Trophoblast cell (in vitro differentiated cells and primary cell): ENCODE data around the gene FBP1. TPM values are rescaled to one million over a fixed set of nuclear protein-coding genes. Genes with fewer than 3 reads are reported as not detected.

ENCODE experiments used
- DNase-seq, 2 donors: peaks; one replicate each; pipeline ENCODE4 v3.0.0-alpha.2; 2016
- H2AFZ ChIP-seq: 2 replicates; pipeline ENCODE4 v1.6.1; 2013; ENCODE audit warnings: low read length, moderate library complexity, mild to moderate bottlenecking; ENCODE audit not compliant: insufficient read depth, poor library complexity
- H2AK5ac ChIP-seq: 2 replicates; pipeline ENCODE4 v1.6.1; 2013; ENCODE audit warnings: mild to moderate bottlenecking, low read length
- H2BK120ac ChIP-seq: 2 replicates; pipeline ENCODE4 v1.6.1; 2013; ENCODE audit warnings: low read length, mild to moderate bottlenecking, moderate library complexity; ENCODE audit not compliant: insufficient read depth, poor library complexity
- H2BK12ac ChIP-seq: 2 replicates; pipeline ENCODE4 v1.6.1; 2013; ENCODE audit warnings: mild to moderate bottlenecking, low read length, moderate library complexity
- H2BK5ac ChIP-seq: 2 replicates; pipeline ENCODE4 v1.6.1; 2013; ENCODE audit warnings: low read length, low read depth, moderate library complexity, mild to moderate bottlenecking; ENCODE audit not compliant: poor library complexity
- H3K14ac ChIP-seq: 2 replicates; pipeline ENCODE4 v1.6.1; 2013; ENCODE audit warnings: mild to moderate bottlenecking, low read length
- H3K18ac ChIP-seq: 2 replicates; pipeline ENCODE4 v1.6.1; 2013; ENCODE audit warnings: mild to moderate bottlenecking, low read length
- H3K23ac ChIP-seq: 2 replicates; pipeline ENCODE4 v1.6.1; 2013; ENCODE audit warnings: low read length
- H3K27ac ChIP-seq: 2 replicates; pipeline ENCODE4 v1.5.1; 2013; ENCODE audit warnings: low read depth, mild to moderate bottlenecking, inconsistent platforms, low read length, moderate library complexity
- H3K27me3 ChIP-seq: 2 replicates; pipeline ENCODE4 v1.6.1; 2013; ENCODE audit warnings: inconsistent platforms, mild to moderate bottlenecking, low read length, moderate library complexity; ENCODE audit not compliant: insufficient read depth
- H3K36me3 ChIP-seq, 2 experiments: 1 replicate in 1 of 2; 2 replicates in 1 of 2; pipeline ENCODE4 v1.6.1; 2013; ENCODE audit warnings: low read length in 2 of 2, mild to moderate bottlenecking in 2 of 2, moderate library complexity in 1 of 2; ENCODE audit not compliant: insufficient read depth in 2 of 2, control insufficient read depth in 1 of 2
- H3K4ac ChIP-seq: 2 replicates; pipeline ENCODE4 v1.6.1; 2013; ENCODE audit warnings: low read depth, mild to moderate bottlenecking, low read length, moderate library complexity
- H3K4me1 ChIP-seq, 2 experiments: 1 replicate in 1 of 2; 2 replicates in 1 of 2; pipeline ENCODE4 v1.6.1; 2013; ENCODE audit warnings: low read length in 2 of 2, mild to moderate bottlenecking in 2 of 2, moderate library complexity in 1 of 2; ENCODE audit not compliant: insufficient read depth in 2 of 2, control insufficient read depth in 1 of 2
- H3K4me2 ChIP-seq: 2 replicates; pipeline ENCODE4 v1.6.1; 2013; ENCODE audit warnings: inconsistent platforms, mild to moderate bottlenecking, low read length, moderate library complexity
- H3K4me3 ChIP-seq: 2 replicates; pipeline ENCODE4 v1.5.1; 2013; ENCODE audit warnings: mild to moderate bottlenecking, low read depth, low read length, inconsistent platforms
- H3K79me1 ChIP-seq: one replicate; pipeline ENCODE4 v1.6.1; 2013; ENCODE audit warnings: low read length
- H3K79me2 ChIP-seq: 2 replicates; pipeline ENCODE4 v1.6.1; 2013; ENCODE audit warnings: low read length, mild to moderate bottlenecking; ENCODE audit not compliant: control insufficient read depth, insufficient read depth, poor library complexity
- H3K9ac ChIP-seq: 2 replicates; pipeline ENCODE4 v1.6.1; 2013; ENCODE audit warnings: mild to moderate bottlenecking, low read length
- H3K9me3 ChIP-seq: 2 replicates; pipeline ENCODE4 v1.6.1; 2013; ENCODE audit warnings: low read depth, mild to moderate bottlenecking, control low read depth, inconsistent platforms, low read length; ENCODE audit not compliant: insufficient read depth
- H4K12ac ChIP-seq: 2 replicates; pipeline ENCODE4 v1.6.1; 2013; ENCODE audit warnings: low read depth, mild to moderate bottlenecking, low read length, moderate library complexity
- H4K8ac ChIP-seq: 2 replicates; pipeline ENCODE4 v1.6.1; 2013; ENCODE audit warnings: low read depth, mild to moderate bottlenecking, low read length, moderate library complexity
- H4K91ac ChIP-seq: one replicate; pipeline ENCODE4 v1.6.1; 2013; ENCODE audit warnings: low read depth, mild to moderate bottlenecking, low read length, moderate library complexity
- WGBS: extraction: QIAGEN DNeasy Blood & Tissue Kit; methylation state at CpG from one replicate; pipeline ENCODE4 v1.1.7; 2013; ENCODE audit warnings: missing lambda C conversion rate; ENCODE audit not compliant: insufficient read length, insufficient coverage; ENCODE audit errors: extremely low coverage; 5-methylcytosine and 5-hydroxymethylcytosine counted together
- polyA plus RNA-seq: library from polyadenylated mRNA; stranded (reverse); fragments of 200-250 nt; gene quantifications from 2 replicates; pipeline ENCODE4 v1.2.3, GENCODE V29; 2013

Gene FBP1
- 0.22 and 0.28 TPM in 2 replicates for polyA plus RNA-seq

DNA sequence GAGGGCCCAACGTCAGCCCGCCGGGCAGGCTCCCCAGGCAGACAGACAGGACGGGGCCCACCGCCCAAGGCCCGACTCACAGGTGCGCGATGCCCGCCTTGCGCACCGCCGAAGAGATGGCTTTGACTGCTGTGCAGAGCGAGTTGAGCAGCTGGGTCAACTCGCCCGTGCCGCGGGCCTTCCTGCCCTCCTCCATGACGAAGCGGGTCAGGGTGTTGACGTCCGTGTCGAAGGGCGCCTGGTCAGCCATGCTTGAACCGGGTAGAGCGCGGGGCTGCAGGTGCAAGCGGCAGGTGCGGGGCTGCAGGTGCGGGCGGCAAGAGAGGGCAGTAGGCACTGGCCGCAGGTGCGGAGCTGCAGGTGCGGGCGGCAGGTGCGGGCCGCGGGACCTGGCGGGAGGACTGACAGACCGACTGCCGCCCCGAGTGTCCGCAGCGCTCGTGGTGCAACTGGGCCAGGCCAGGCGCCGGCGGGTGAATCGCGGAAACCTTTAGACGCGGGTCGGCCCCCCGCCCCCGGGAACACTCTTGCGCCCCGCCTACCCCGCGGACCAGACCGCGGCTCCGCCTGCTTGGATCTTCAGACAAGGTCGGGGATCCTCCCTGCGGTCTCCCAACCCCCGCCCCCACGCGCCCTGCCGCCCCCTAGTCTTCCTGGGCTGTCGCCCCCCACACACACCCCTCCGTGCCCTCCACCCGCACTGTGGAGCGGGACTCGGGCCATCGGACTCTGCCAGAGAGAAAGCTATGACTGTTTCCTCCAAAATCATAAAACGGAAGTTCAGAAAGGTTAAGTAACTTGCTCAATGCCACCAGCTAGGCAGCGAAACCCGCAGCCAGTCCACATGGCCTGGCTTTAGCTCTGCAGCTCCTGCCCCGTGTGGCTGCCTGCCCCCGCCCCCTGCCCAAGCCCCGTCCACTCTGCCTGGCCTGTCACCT lies at the start of gene FBP1:
TSS of gene FBP1 (minus strand) at position 458 of the 938 bp plus-strand sequence. CDS start at position 250, 208 bp downstream.
- peak; percentile 74 to 75 for DNase-seq
- Histone ChIP-seq H3K79me2 (no peaks in the 10 kb centered on the region), H3K36me3 (no peaks in the 10 kb centered on the region), H4K8ac (no peak within 1 kb of the TSS), H3K9me3 (no peaks in the 10 kb centered on the region), H4K12ac (no peak within 1 kb of the TSS), H3K4me1 (peaks cover 10 to 13% of the 10 kb centered on the region in 2 experiments), H3K14ac (no peak within 1 kb of the TSS), H2BK12ac (no peak within 1 kb of the TSS), H3K23ac (no peak within 1 kb of the TSS), H2BK120ac (no peak within 1 kb of the TSS), H3K27me3 (peaks cover 37% of the 10 kb centered on the region), H3K18ac (no peak within 1 kb of the TSS), H3K4me3 (peak within 1 kb of the TSS; percentile 47), H3K9ac (no peak within 1 kb of the TSS), H3K27ac (no peak within 1 kb of the TSS), H3K4me2 (peak within 1 kb of the TSS; percentile 44), H2AFZ (no peak within 1 kb of the TSS), H4K91ac (no peak within 1 kb of the TSS), H3K4ac (no peak within 1 kb of the TSS), H2BK5ac (no peak within 1 kb of the TSS), H2AK5ac (no peak within 1 kb of the TSS), H3K79me1 (peaks cover 3% of the 10 kb centered on the region)
- WGBS: no CpG with 5 or more reads among the region's 79 CpGs

GRCh38 chr9:94687451-94687850 lies 48.1 kb upstream of the FBP1 start:
- no CpG with 5 or more reads among the region's 2 CpGs for WGBS
- no peaks in the 10 kb centered on the region for H3K36me3 ChIP-seq
- H3K18ac ChIP-seq: no peak overlapping the region
- no peak overlapping the region for H3K14ac ChIP-seq
- DNase-seq: no peak
- no peak overlapping the region for H2BK5ac ChIP-seq
- no peaks in the 10 kb centered on the region for H3K79me1 ChIP-seq
- H2BK12ac ChIP-seq: no peak overlapping the region
- H3K79me2 ChIP-seq: no peaks in the 10 kb centered on the region
- no peak overlapping the region for H3K4me2 ChIP-seq
- H3K9me3 ChIP-seq: peaks cover 2% of the 10 kb centered on the region
- H4K12ac ChIP-seq: no peak overlapping the region
- no peak overlapping the region for H2AK5ac ChIP-seq
- no peak overlapping the region for H4K8ac ChIP-seq
- H3K4me3 ChIP-seq: no peak overlapping the region
- no peaks in the 10 kb centered on the region for H3K27me3 ChIP-seq
- H3K27ac ChIP-seq: no peak overlapping the region
- H3K9ac ChIP-seq: no peak overlapping the region
- no peak overlapping the region for H2BK120ac ChIP-seq
- no peaks in the 10 kb centered on the region for H3K4me1 ChIP-seq
- H2AFZ ChIP-seq: no peak overlapping the region
- H3K23ac ChIP-seq: no peak overlapping the region
- H4K91ac ChIP-seq: no peak overlapping the region
- H3K4ac ChIP-seq: no peak overlapping the region

- no peak overlapping the region for H2BK120ac ChIP-seq
- H3K4ac ChIP-seq: no peak overlapping the region
- no peaks in the 10 kb centered on the region for H3K4me1 ChIP-seq
- no peak overlapping the region for H4K8ac ChIP-seq
- no peaks in the 10 kb centered on the region for H3K79me1 ChIP-seq
- no CpG with 5 or more reads among the region's 2 CpGs for WGBS
- H3K79me2 ChIP-seq: no peaks in the 10 kb centered on the region
- no peak overlapping the region for H3K18ac ChIP-seq
- H3K27me3 ChIP-seq: no peaks in the 10 kb centered on the region
- peaks cover 2% of the 10 kb centered on the region for H3K9me3 ChIP-seq
- no peak overlapping the region for H3K4me2 ChIP-seq
- H3K27ac ChIP-seq: no peak overlapping the region
- no peak overlapping the region for H2AK5ac ChIP-seq
- H3K4me3 ChIP-seq: no peak overlapping the region
- H3K23ac ChIP-seq: no peak overlapping the region
- H3K14ac ChIP-seq: no peak overlapping the region
- no peak overlapping the region for H4K12ac ChIP-seq
- no peak for DNase-seq
- H2BK12ac ChIP-seq: no peak overlapping the region
- H3K36me3 ChIP-seq: no peaks in the 10 kb centered on the region
- no peak overlapping the region for H2AFZ ChIP-seq
- no peak overlapping the region for H4K91ac ChIP-seq
- no peak overlapping the region for H3K9ac ChIP-seq
- H2BK5ac ChIP-seq: no peak overlapping the region
Measured at GRCh38 chr9:94685359-94685758, 46.0 kb upstream of the FBP1 start.

DNA sequence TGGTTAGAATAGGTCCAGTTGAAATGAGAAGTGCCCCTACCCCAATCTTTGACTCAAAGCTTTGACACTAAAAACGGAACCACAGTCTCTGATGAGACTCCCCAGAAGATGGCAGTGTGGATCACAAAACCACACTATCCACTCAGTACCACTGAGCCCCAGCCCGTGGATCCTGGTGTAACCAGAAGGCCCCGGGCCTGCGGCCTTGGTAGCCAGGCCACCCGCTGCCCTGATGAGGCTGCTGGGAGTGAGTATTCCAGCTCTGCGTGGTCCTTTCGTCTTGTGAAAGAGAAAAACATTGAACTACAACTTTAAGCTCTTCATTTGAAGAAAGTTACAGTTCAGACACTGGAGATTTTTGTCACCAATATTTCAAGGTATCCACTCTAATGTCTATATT lies 42.2 kb upstream of the FBP1 start:
- peak; percentile 78 to 89 for DNase-seq
- Histone ChIP-seq H2AK5ac (no peak overlapping the region), H3K79me1 (no peaks in the 10 kb centered on the region), H3K27me3 (no peaks in the 10 kb centered on the region), H3K14ac (no peak overlapping the region), H3K27ac (no peak overlapping the region), H2BK120ac (no peak overlapping the region), H3K79me2 (no peaks in the 10 kb centered on the region), H3K4ac (no peak overlapping the region), H4K8ac (no peak overlapping the region), H2BK5ac (no peak overlapping the region), H3K4me2 (no peak overlapping the region), H3K23ac (no peak overlapping the region), H4K91ac (no peak overlapping the region), H4K12ac (no peak overlapping the region), H2BK12ac (no peak overlapping the region), H3K9me3 (no peaks in the 10 kb centered on the region), H3K9ac (no peak overlapping the region), H3K18ac (no peak overlapping the region), H2AFZ (no peak overlapping the region), H3K4me1 (peaks cover 0 to 4% of the 10 kb centered on the region in 2 experiments), H3K36me3 (no peaks in the 10 kb centered on the region), H3K4me3 (no peak overlapping the region)
- WGBS: no CpG with 5 or more reads among the region's 7 CpGs
